Gastrocnemius medialis (tissue), 4 donors: ENCODE measurements around the gene MRPL4. TPM values are rescaled to one million over a fixed set of nuclear protein-coding genes. Genes with fewer than 3 reads are reported as not detected.
A peak's percentile ranks its signal among the peaks of the same experiment; 100 is the strongest.

Source experiments
- ATAC-seq, 2 donors: fragments of 150-250 bp; one replicate each; pipeline ENCODE4 v1.9.1; 2016
- DNase-seq, 2 donors: peaks; one replicate each; pipeline ENCODE4 v3.0.0-alpha.2; 2019
- H3K27ac ChIP-seq, 4 donors: fragments of 200-600 bp; sonication (generic); 1 replicate in 1 of 4; 2 replicates in 3 of 4; pipeline ENCODE4 v1.5.1; 2016 to 2018; ENCODE audit warnings: mild to moderate bottlenecking in 2 of 4, moderate library complexity in 1 of 4
- H3K27me3 ChIP-seq, 3 donors: fragments of 200-600 bp; sonication (generic) in 2 of 3; 1 replicate in 1 of 3; 2 replicates in 2 of 3; pipeline versions ENCODE4 v1.5.1 to v1.6.0; 2016 to 2019; ENCODE audit warnings: mild to moderate bottlenecking in 1 of 3, moderate library complexity in 1 of 3
- H3K36me3 ChIP-seq, 2 donors: fragments of 200-600 bp; sonication (generic) in 1 of 2; one replicate each; pipeline ENCODE4 v1.5.1; 2017 to 2018
- H3K4me1 ChIP-seq, 2 donors: fragments of 200-600 bp; sonication (generic) in 1 of 2; one replicate each; pipeline ENCODE4 v1.5.1; 2016 to 2017; ENCODE audit warnings: mild to moderate bottlenecking in 2 of 2
- H3K4me3 ChIP-seq, 4 donors: fragments of 200-600 bp; sonication (generic) in 3 of 4; 1 replicate in 1 of 4; 2 replicates in 3 of 4; pipeline ENCODE4 v1.5.1; 2016 to 2019; ENCODE audit warnings: mild to moderate bottlenecking in 2 of 4
- H3K9me3 ChIP-seq, 3 donors: fragments of 200-600 bp; sonication (generic) in 2 of 3; 1 replicate in 1 of 3; 2 replicates in 2 of 3; pipeline ENCODE4 v1.5.1; 2016 to 2019
- POLR2A ChIP-seq, 2 donors: fragments of 450-650 bp; IDR thresholded peaks; one replicate each; pipeline ENCODE4 v1.6.1; 2017; ENCODE audit warnings: antibody characterized with exemption in 2 of 2, mild to moderate bottlenecking in 2 of 2, moderate library complexity in 2 of 2
- in situ Hi-C, 4 donors: fragments of 200-750 bp; cut with MboI; loops; one replicate each; pipeline versions ENCODE4 v1.15.0 to v1.8.0; 2017; ENCODE audit warnings: low sequenced_read_pairs in 4 of 4
- intact Hi-C: fragments of 100-400 bp; cut with DNase I; formaldehyde crosslinking; loops from one replicate; pipeline ENCODE4 v1.15.1; 2023; ENCODE audit warnings: low total_unique reads
- total RNA-seq, 4 donors: library from RNA; depleted of rRNA; stranded (reverse); fragments of >200 nt; gene quantifications; one replicate each; pipeline versions ENCODE4 v1.1.0 to v1.2.3, GENCODE V29; 2016
- TF ChIP-seq, protein P1 (sequence below), 5 experiments: fragments of 450-650 bp in 3 of 5; fragments of 200-600 bp in 2 of 5; sonication (generic) in 2 of 5; IDR thresholded peaks in 4 of 5; conservative IDR thresholded peaks in 1 of 5; 1 replicate in 4 of 5; 2 replicates in 1 of 5; pipeline ENCODE4 v1.5.1; 2016 to 2019; ENCODE audit warnings: antibody characterized with exemption in 5 of 5, mild to moderate bottlenecking in 3 of 5, moderate library complexity in 3 of 5

Gene MRPL4
- total RNA-seq, 4 donors from 2014 or later = 68.3 to 112 (median 84.4) TPM

DNA sequence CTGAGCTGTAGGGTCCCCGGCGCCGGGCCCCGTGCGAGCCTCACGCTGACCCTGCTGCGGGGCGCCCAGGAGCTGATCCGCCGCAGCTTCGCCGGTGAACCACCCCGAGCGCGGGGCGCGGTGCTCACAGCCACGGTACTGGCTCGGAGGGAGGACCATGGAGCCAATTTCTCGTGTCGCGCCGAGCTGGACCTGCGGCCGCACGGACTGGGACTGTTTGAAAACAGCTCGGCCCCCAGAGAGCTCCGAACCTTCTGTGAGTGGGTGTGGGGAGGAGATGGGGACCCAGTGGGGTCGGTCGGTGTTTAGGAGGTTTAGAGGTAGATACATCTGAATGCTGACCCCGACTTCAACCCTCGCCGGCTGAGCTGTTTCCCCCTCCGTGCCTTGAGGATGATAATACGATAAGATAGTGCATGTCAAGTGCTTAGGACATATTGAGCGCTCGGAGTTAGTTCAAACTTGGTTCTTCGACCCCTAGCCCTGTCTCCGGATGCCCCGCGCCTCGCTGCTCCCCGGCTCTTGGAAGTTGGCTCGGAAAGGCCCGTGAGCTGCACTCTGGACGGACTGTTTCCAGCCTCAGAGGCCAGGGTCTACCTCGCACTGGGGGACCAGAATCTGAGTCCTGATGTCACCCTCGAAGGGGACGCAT, 39.7 kb downstream of the MRPL4 start:
- ATAC-seq = peak in 1 of 2 donors; percentile 10
- in situ Hi-C loops = no loop called here

DNA sequence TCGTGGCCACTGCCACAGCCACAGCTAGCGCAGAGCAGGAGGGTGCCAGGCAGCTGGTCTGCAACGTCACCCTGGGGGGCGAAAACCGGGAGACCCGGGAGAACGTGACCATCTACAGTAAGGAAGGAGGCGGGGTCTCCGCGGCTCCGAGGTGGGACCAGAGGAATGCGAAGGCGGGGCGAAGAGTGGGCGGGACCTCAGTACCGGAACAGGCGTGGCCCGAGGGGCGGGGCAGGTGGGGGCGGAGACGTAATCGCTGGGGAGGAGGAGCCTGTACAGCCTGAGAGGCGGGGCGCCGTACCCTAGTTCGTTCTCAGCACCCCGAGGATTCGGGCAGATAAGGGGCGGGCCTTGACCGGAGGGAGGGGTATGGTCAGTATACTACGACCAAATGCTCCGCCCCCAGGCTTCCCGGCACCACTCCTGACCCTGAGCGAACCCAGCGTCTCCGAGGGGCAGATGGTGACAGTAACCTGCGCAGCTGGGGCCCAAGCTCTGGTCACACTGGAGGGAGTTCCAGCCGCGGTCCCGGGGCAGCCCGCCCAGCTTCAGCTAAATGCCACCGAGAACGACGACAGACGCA, 40.3 kb downstream of the MRPL4 start:
- in situ Hi-C loops (no loop called here), intact Hi-C loops (no loop called here)
- Histone ChIP-seq H3K9me3 (no peaks in the 10 kb centered on the region), H3K27me3 (peaks cover 95 to 99% (median 98%) of the 10 kb centered on the region in 3 donors), H3K27ac (no peak overlapping the region), H3K36me3 (no peaks in the 10 kb centered on the region), H3K4me3 (peak overlapping the region; percentile 40 to 65 (median 46)), H3K4me1 (peaks cover 29 to 49% of the 10 kb centered on the region in 2 donors)
- DNase-seq (peak; percentile 47 to 56), ATAC-seq (peak; percentile 53 to 56)
- TF ChIP-seq, protein P1, sequence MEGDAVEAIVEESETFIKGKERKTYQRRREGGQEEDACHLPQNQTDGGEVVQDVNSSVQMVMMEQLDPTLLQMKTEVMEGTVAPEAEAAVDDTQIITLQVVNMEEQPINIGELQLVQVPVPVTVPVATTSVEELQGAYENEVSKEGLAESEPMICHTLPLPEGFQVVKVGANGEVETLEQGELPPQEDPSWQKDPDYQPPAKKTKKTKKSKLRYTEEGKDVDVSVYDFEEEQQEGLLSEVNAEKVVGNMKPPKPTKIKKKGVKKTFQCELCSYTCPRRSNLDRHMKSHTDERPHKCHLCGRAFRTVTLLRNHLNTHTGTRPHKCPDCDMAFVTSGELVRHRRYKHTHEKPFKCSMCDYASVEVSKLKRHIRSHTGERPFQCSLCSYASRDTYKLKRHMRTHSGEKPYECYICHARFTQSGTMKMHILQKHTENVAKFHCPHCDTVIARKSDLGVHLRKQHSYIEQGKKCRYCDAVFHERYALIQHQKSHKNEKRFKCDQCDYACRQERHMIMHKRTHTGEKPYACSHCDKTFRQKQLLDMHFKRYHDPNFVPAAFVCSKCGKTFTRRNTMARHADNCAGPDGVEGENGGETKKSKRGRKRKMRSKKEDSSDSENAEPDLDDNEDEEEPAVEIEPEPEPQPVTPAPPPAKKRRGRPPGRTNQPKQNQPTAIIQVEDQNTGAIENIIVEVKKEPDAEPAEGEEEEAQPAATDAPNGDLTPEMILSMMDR (IDR thresholded peaks at IDR 0.05 in 4 of 5, conservative IDR thresholded peaks at IDR 0.05 in 1 of 5) = no peak
- no peak for TF ChIP-seq POLR2A (IDR thresholded peaks at IDR 0.05)

More for the DNA sequence above, 39.7 kb downstream of the MRPL4 start:
- peaks cover 29 to 49% of the 10 kb centered on the region in 2 donors for H3K4me1 ChIP-seq
- TF ChIP-seq, protein P1 (IDR thresholded peaks at IDR 0.05 in 4 of 5, conservative IDR thresholded peaks at IDR 0.05 in 1 of 5) = no peak
- no peaks in the 10 kb centered on the region for H3K36me3 ChIP-seq
- no peaks in the 10 kb centered on the region for H3K9me3 ChIP-seq
- DNase-seq = no peak
- H3K27me3 ChIP-seq = peaks cover 97 to 100% (median 98%) of the 10 kb centered on the region in 3 donors
- H3K27ac ChIP-seq = no peak overlapping the region
- H3K4me3 ChIP-seq = peak overlapping the region; percentile 40 to 65 (median 46)
- intact Hi-C loops = no loop called here

DNA sequence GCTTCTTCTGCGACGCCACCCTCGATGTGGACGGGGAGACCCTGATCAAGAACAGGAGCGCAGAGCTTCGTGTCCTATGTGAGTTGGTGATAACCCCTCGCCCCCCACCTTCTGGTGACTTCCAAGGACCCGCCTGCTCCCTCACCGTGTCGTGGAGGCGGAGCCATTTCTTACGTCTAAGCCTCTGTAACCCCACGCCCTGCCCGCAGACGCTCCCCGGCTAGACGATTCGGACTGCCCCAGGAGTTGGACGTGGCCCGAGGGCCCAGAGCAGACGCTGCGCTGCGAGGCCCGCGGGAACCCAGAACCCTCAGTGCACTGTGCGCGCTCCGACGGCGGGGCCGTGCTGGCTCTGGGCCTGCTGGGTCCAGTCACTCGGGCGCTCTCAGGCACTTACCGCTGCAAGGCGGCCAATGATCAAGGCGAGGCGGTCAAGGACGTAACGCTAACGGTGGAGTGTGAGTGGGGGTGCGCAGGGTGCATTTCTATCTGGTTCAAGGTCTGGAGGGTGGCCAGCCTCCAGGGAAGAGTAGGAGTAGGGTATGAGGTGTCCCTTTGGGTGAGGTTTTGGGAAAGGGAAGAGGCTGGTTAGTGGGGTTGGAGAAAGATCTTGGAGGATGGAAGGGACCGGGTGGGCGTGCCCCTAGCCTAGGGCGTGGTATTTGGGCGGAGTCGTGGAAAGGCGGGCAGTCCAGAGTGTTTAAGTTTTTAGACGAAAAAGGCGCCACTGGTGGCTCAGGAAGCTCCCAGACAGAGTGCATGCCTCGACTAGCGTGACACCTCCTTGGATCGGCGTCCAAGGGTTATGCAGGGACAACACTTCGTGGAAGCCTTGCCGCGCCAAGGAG, 41.0 kb downstream of the MRPL4 start:
- in situ Hi-C loops (no loop called here), intact Hi-C loops (no loop called here)
- Histone ChIP-seq H3K4me3 (peak overlapping the region; percentile 40 to 65 (median 46)), H3K36me3 (no peaks in the 10 kb centered on the region), H3K9me3 (no peaks in the 10 kb centered on the region), H3K4me1 (peaks cover 29 to 49% of the 10 kb centered on the region in 2 donors), H3K27me3 (peaks cover 91 to 92% (median 91%) of the 10 kb centered on the region in 3 donors), H3K27ac (no peak overlapping the region)
- no peak for ATAC-seq
- no peak for TF ChIP-seq POLR2A (IDR thresholded peaks at IDR 0.05)
- TF ChIP-seq, protein P1 (IDR thresholded peaks at IDR 0.05 in 4 of 5, conservative IDR thresholded peaks at IDR 0.05 in 1 of 5) = no peak
- no peak for DNase-seq

DNA sequence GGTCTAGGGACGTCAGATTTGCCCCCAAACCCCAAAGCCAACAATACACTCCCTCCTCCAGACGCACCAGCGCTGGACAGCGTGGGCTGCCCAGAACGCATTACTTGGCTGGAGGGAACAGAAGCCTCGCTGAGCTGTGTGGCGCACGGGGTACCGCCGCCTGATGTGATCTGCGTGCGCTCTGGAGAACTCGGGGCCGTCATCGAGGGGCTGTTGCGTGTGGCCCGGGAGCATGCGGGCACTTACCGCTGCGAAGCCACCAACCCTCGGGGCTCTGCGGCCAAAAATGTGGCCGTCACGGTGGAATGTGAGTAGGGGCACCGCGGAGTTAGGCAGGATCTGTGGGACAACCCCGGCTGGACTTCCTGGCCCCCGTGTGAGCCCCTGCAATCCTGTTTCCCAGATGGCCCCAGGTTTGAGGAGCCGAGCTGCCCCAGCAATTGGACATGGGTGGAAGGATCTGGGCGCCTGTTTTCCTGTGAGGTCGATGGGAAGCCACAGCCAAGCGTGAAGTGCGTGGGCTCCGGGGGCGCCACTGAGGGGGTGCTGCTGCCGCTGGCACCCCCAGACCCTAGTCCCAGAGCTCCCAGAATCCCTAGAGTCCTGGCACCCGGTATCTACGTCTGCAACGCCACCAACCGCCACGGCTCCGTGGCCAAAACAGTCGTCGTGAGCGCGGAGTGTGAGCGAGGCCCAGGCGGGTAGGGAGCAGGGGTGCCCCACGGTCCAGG, 41.8 kb downstream of the MRPL4 start:
- no peak overlapping the region for H3K27ac ChIP-seq
- TF ChIP-seq, protein P1 (IDR thresholded peaks at IDR 0.05 in 4 of 5, conservative IDR thresholded peaks at IDR 0.05 in 1 of 5) = no peak
- TF ChIP-seq POLR2A (IDR thresholded peaks at IDR 0.05) = no peak
- peaks cover 25 to 44% of the 10 kb centered on the region in 2 donors for H3K4me1 ChIP-seq
- no peaks in the 10 kb centered on the region for H3K36me3 ChIP-seq
- peaks cover 83 to 91% (median 90%) of the 10 kb centered on the region in 3 donors for H3K27me3 ChIP-seq
- no peak overlapping the region for H3K4me3 ChIP-seq
- no peak for ATAC-seq
- H3K9me3 ChIP-seq = no peaks in the 10 kb centered on the region
- intact Hi-C loops = no loop called here
- in situ Hi-C loops = no loop called here
- no peak for DNase-seq
